ENCODE data around the gene CATSPER3. TPM values are rescaled to one million over a fixed set of nuclear protein-coding genes. Genes with fewer than 3 reads are reported as not detected.

The CATSPER3 gene
- total RNA-seq, 1 experiment from 2014 or later: 0.07 TPM

DNA sequence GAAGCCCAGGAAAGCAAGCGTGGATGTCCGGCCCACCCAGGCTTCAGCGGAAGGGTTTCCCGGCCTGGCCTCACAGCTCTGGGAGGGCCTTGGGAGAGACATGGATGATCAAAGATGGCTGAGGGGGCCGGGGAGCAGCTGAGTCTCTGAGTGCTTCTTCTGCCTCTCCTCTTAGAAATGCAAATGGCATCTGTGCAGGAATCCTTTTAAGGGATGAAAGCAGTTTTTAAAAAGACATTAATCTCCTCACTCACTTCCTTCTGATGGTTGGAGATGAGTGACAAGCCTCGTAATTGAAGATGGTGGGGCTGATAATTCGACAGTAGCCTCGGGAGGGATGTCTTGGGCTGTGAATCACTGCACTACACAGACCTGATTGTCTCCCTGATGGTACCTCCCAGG, 90.6 kb downstream of the CATSPER3 start:
- no peaks in the 10 kb centered on the region for H3K36me3 ChIP-seq (replicated peaks; ENCODE audit: control insufficient read depth, insufficient read depth, low read length)
- no peak overlapping the region for H3K4me3 ChIP-seq (ENCODE audit: insufficient read depth, low read depth, low read length)
- H3K27me3 ChIP-seq (ENCODE audit: control insufficient read depth, insufficient read depth, low read length): no peaks in the 10 kb centered on the region
- no peak for DNase-seq

DNA sequence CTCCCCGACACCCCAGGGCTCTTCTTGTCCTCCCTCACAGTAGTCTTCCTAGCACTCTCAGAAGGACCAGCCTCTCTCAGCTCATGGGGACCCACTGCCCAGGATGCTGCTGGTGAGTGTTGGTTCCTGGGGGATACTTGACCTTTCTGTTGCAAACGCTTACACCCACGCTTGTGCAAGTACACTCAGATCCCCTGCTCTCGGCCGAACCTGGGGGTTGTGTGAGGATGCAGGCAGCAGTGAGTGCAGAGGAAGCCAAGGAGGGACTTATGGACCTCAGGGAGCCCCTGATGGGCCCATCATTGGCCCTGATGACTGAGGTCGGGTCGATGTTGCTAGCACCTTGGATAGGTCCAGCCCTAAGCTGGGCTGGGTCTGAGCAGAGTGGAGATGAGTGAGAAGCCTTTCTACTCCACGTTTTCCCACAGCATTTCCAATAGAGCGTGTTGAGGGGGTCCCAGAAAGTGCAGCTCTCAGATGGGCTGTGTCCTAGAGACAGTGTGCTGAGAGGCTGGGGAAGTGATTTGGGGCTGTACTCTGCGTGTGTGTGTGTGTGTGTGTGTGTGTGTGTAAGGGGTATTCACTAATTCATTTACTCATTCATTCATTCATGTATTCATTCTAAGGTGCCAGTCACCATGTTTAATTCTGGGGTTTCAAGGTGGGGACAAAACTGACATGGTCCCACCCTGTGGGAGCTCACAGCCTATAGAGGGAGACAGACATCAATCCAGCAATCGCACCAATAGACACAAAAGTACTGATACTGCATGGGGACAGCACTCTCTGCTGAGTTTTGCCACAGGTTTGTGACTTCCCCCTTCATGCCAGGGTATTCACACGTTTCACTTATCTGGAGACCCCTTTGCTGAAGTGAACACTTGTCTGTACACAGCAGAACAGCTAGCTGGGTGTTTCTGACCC, 91.6 kb downstream of the CATSPER3 start:
- peak; percentile 45 for DNase-seq
- Histone ChIP-seq H3K36me3 (replicated peaks; ENCODE audit: control insufficient read depth, insufficient read depth, low read length) (no peaks in the 10 kb centered on the region), H3K27me3 (ENCODE audit: control insufficient read depth, insufficient read depth, low read length) (no peaks in the 10 kb centered on the region), H3K4me3 (ENCODE audit: insufficient read depth, low read depth, low read length) (no peak overlapping the region)

DNA sequence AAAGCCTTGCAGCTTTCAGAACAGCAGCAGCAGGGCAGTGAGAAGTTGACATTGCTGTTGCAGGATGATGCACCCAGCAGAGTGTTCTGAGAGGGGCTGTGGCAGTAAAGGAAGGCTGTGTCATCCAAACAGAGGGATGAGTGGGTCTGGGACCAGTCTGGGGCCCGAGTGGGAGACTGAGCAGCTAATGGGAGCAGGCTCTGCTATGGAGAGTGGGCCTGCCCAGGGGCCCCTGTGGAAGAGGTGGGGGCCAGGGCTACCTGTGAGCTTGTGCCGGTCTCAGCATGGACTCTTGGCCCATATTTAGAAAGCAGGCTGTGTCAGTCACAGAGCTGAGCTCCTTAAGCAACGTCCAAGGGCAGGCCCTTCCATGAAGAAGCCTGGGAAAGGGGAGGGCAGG, 92.3 kb downstream of the CATSPER3 start:
- Histone ChIP-seq H3K4me3 (ENCODE audit: insufficient read depth, low read depth, low read length) (no peak overlapping the region), H3K27me3 (ENCODE audit: control insufficient read depth, insufficient read depth, low read length) (no peaks in the 10 kb centered on the region), H3K36me3 (replicated peaks; ENCODE audit: control insufficient read depth, insufficient read depth, low read length) (no peaks in the 10 kb centered on the region)
- no peak for DNase-seq

DNA sequence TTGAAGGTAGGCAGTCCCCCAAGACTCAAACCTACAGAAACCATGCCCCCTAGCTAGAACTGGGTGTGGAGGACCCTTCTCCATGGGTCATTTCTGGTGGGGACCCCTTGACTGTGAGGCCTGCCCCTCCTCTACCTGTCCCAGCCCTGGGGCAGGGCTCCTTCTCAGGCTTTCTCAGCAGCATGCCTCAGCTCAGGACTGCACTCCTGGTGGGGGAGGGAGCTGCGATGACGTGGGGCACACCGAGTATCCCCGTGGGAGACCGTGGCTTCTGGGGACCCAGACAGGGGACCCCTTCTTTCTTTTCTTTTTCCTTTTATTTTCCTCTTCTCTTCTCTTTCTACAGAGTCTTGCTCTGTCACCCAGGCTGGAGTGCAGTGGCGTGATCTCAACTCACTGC, 93.3 kb downstream of the CATSPER3 start:
- DNase-seq: no peak
- Histone ChIP-seq H3K4me3 (ENCODE audit: insufficient read depth, low read depth, low read length) (no peak overlapping the region), H3K27me3 (ENCODE audit: control insufficient read depth, insufficient read depth, low read length) (no peaks in the 10 kb centered on the region), H3K36me3 (replicated peaks; ENCODE audit: control insufficient read depth, insufficient read depth, low read length) (no peaks in the 10 kb centered on the region)

Other genes with a start within 250 kb of the CATSPER3 start
- 41.1 and 46.6 TPM in 2 replicates for gene CAMLG, start 229.4 kb upstream of the CATSPER3 start, total RNA-seq (2014; rRNA removed; shearing (Covaris generic))
- gene DDX46, start 209.1 kb upstream of the CATSPER3 start, total RNA-seq (2014; rRNA removed; shearing (Covaris generic)): 27.9 and 38.6 TPM in 2 replicates
- 15.4 and 21.0 TPM in 2 replicates for gene C5orf24, start 121.9 kb upstream of the CATSPER3 start, total RNA-seq (2014; rRNA removed; shearing (Covaris generic))
- gene TXNDC15, start 93.5 kb upstream of the CATSPER3 start, total RNA-seq (2014; rRNA removed; shearing (Covaris generic)): 22.5 and 25.5 TPM in 2 replicates
- gene PCBD2, start 62.8 kb upstream of the CATSPER3 start, total RNA-seq (2014; rRNA removed; shearing (Covaris generic)): 2.3 and 8.5 TPM in 2 replicates
- not detected in 2 replicates for gene PITX1, start 66.3 kb downstream of the CATSPER3 start, total RNA-seq (2014; rRNA removed; shearing (Covaris generic))

All from H7 (cell line).